ENCODE measurements around the gene KIF3C.

- TF ChIP-seq POLR2A (IDR thresholded peaks at IDR 0.05) (peak in 1 of 2 donors; percentile 90), CTCF (IDR thresholded peaks at IDR 0.05) (peak in 1 of 6 experiments; percentile 26)
Measured at GRCh38 chr2:25878361-25879132, 103.8 kb downstream of the KIF3C start, which contains the start of gene ASXL2.

All from thyroid gland (tissue), 4 donors.